Trophoblast cell (in vitro differentiated cells and primary cell): ENCODE results near the gene RASGRF1.

Experiments used
- DNase-seq, 2 donors: peaks; one replicate each; pipeline ENCODE4 v3.0.0-alpha.2; 2016
- H2AFZ ChIP-seq: 2 replicates; pipeline ENCODE4 v1.6.1; 2013; ENCODE audit warnings: low read length, moderate library complexity, mild to moderate bottlenecking; ENCODE audit not compliant: insufficient read depth, poor library complexity
- H2AK5ac ChIP-seq: 2 replicates; pipeline ENCODE4 v1.6.1; 2013; ENCODE audit warnings: mild to moderate bottlenecking, low read length
- H2BK120ac ChIP-seq: 2 replicates; pipeline ENCODE4 v1.6.1; 2013; ENCODE audit warnings: low read length, mild to moderate bottlenecking, moderate library complexity; ENCODE audit not compliant: insufficient read depth, poor library complexity
- H2BK12ac ChIP-seq: 2 replicates; pipeline ENCODE4 v1.6.1; 2013; ENCODE audit warnings: mild to moderate bottlenecking, low read length, moderate library complexity
- H2BK5ac ChIP-seq: 2 replicates; pipeline ENCODE4 v1.6.1; 2013; ENCODE audit warnings: low read length, low read depth, moderate library complexity, mild to moderate bottlenecking; ENCODE audit not compliant: poor library complexity
- H3K14ac ChIP-seq: 2 replicates; pipeline ENCODE4 v1.6.1; 2013; ENCODE audit warnings: mild to moderate bottlenecking, low read length
- H3K18ac ChIP-seq: 2 replicates; pipeline ENCODE4 v1.6.1; 2013; ENCODE audit warnings: mild to moderate bottlenecking, low read length
- H3K23ac ChIP-seq: 2 replicates; pipeline ENCODE4 v1.6.1; 2013; ENCODE audit warnings: low read length
- H3K27ac ChIP-seq: 2 replicates; pipeline ENCODE4 v1.5.1; 2013; ENCODE audit warnings: low read depth, mild to moderate bottlenecking, inconsistent platforms, low read length, moderate library complexity
- H3K27me3 ChIP-seq: 2 replicates; pipeline ENCODE4 v1.6.1; 2013; ENCODE audit warnings: inconsistent platforms, mild to moderate bottlenecking, low read length, moderate library complexity; ENCODE audit not compliant: insufficient read depth
- H3K36me3 ChIP-seq, 2 experiments: 1 replicate in 1 of 2; 2 replicates in 1 of 2; pipeline ENCODE4 v1.6.1; 2013; ENCODE audit warnings: low read length in 2 of 2, mild to moderate bottlenecking in 2 of 2, moderate library complexity in 1 of 2; ENCODE audit not compliant: insufficient read depth in 2 of 2, control insufficient read depth in 1 of 2
- H3K4ac ChIP-seq: 2 replicates; pipeline ENCODE4 v1.6.1; 2013; ENCODE audit warnings: low read depth, mild to moderate bottlenecking, low read length, moderate library complexity
- H3K4me1 ChIP-seq, 2 experiments: 1 replicate in 1 of 2; 2 replicates in 1 of 2; pipeline ENCODE4 v1.6.1; 2013; ENCODE audit warnings: low read length in 2 of 2, mild to moderate bottlenecking in 2 of 2, moderate library complexity in 1 of 2; ENCODE audit not compliant: insufficient read depth in 2 of 2, control insufficient read depth in 1 of 2
- H3K4me2 ChIP-seq: 2 replicates; pipeline ENCODE4 v1.6.1; 2013; ENCODE audit warnings: inconsistent platforms, mild to moderate bottlenecking, low read length, moderate library complexity
- H3K4me3 ChIP-seq: 2 replicates; pipeline ENCODE4 v1.5.1; 2013; ENCODE audit warnings: mild to moderate bottlenecking, low read depth, low read length, inconsistent platforms
- H3K79me1 ChIP-seq: one replicate; pipeline ENCODE4 v1.6.1; 2013; ENCODE audit warnings: low read length
- H3K79me2 ChIP-seq: 2 replicates; pipeline ENCODE4 v1.6.1; 2013; ENCODE audit warnings: low read length, mild to moderate bottlenecking; ENCODE audit not compliant: control insufficient read depth, insufficient read depth, poor library complexity
- H3K9ac ChIP-seq: 2 replicates; pipeline ENCODE4 v1.6.1; 2013; ENCODE audit warnings: mild to moderate bottlenecking, low read length
- H3K9me3 ChIP-seq: 2 replicates; pipeline ENCODE4 v1.6.1; 2013; ENCODE audit warnings: low read depth, mild to moderate bottlenecking, control low read depth, inconsistent platforms, low read length; ENCODE audit not compliant: insufficient read depth
- H4K12ac ChIP-seq: 2 replicates; pipeline ENCODE4 v1.6.1; 2013; ENCODE audit warnings: low read depth, mild to moderate bottlenecking, low read length, moderate library complexity
- H4K8ac ChIP-seq: 2 replicates; pipeline ENCODE4 v1.6.1; 2013; ENCODE audit warnings: low read depth, mild to moderate bottlenecking, low read length, moderate library complexity
- H4K91ac ChIP-seq: one replicate; pipeline ENCODE4 v1.6.1; 2013; ENCODE audit warnings: low read depth, mild to moderate bottlenecking, low read length, moderate library complexity
- WGBS: extraction: QIAGEN DNeasy Blood & Tissue Kit; methylation state at CpG from one replicate; pipeline ENCODE4 v1.1.7; 2013; ENCODE audit warnings: missing lambda C conversion rate; ENCODE audit not compliant: insufficient read length, insufficient coverage; ENCODE audit errors: extremely low coverage; 5-methylcytosine and 5-hydroxymethylcytosine counted together

The RASGRF1 gene

GRCh38 chr15:79057050-79057449 is 33.5 kb downstream of the RASGRF1 start:
- Histone ChIP-seq H2BK120ac (no peak overlapping the region), H3K79me1 (no peaks in the 10 kb centered on the region), H4K12ac (no peak overlapping the region), H3K14ac (no peak overlapping the region), H4K8ac (no peak overlapping the region), H3K27ac (no peak overlapping the region), H3K18ac (no peak overlapping the region), H3K23ac (no peak overlapping the region), H3K4ac (no peak overlapping the region), H2AFZ (no peak overlapping the region), H2BK12ac (no peak overlapping the region), H3K79me2 (no peaks in the 10 kb centered on the region), H4K91ac (no peak overlapping the region), H3K27me3 (no peaks in the 10 kb centered on the region), H3K4me1 (no peaks in the 10 kb centered on the region), H3K4me2 (no peak overlapping the region), H3K4me3 (no peak overlapping the region), H3K9me3 (peaks cover 2% of the 10 kb centered on the region), H2BK5ac (no peak overlapping the region), H3K36me3 (no peaks in the 10 kb centered on the region), H2AK5ac (no peak overlapping the region), H3K9ac (no peak overlapping the region)
- DNase-seq, result no peak
- no CpG with 5 or more reads among the region's 6 CpGs for WGBS

DNA sequence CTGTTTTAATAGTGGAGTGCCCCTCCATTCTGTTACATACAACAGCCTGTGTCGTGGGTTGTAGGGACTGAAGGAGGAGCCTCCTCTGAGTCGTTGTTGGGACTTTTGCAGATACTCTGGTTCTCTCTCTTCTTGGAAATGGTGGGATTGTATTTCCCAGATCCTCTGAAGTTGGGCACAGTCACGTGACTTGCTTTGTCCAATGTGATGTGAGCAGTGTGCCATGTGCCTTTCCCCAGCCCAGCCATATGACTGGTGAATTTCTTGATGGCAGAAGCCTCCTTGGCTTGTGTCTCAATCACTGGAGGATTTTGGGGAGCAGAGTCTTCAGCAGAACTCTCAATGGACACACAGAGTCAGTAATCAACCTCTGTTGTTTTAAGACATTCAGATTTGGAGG is 36.2 kb downstream of the RASGRF1 start:
- Histone ChIP-seq H2BK12ac (no peak overlapping the region), H3K79me1 (no peaks in the 10 kb centered on the region), H3K4ac (no peak overlapping the region), H3K23ac (no peak overlapping the region), H3K14ac (no peak overlapping the region), H3K4me3 (no peak overlapping the region), H3K4me1 (no peaks in the 10 kb centered on the region), H3K4me2 (no peak overlapping the region), H4K12ac (no peak overlapping the region), H3K79me2 (no peaks in the 10 kb centered on the region), H2AK5ac (no peak overlapping the region), H4K8ac (no peak overlapping the region), H3K9me3 (peaks cover 2% of the 10 kb centered on the region), H3K36me3 (no peaks in the 10 kb centered on the region), H2BK120ac (no peak overlapping the region), H4K91ac (no peak overlapping the region), H2BK5ac (no peak overlapping the region), H2AFZ (no peak overlapping the region), H3K27ac (no peak overlapping the region), H3K27me3 (no peaks in the 10 kb centered on the region), H3K18ac (no peak overlapping the region), H3K9ac (no peak overlapping the region)
- no peak for DNase-seq
- no CpG with 5 or more reads among the region's 3 CpGs for WGBS

GRCh38 chr15:79053894-79054293 is 36.7 kb downstream of the RASGRF1 start:
- no peak overlapping the region for H3K4me2 ChIP-seq
- no peak overlapping the region for H3K9ac ChIP-seq
- no peaks in the 10 kb centered on the region for H3K27me3 ChIP-seq
- H4K8ac ChIP-seq, result no peak overlapping the region
- no peak overlapping the region for H3K14ac ChIP-seq
- H3K27ac ChIP-seq, result no peak overlapping the region
- no peak overlapping the region for H4K91ac ChIP-seq
- H2BK5ac ChIP-seq, result no peak overlapping the region
- no peak for DNase-seq
- H2AK5ac ChIP-seq, result no peak overlapping the region
- no peaks in the 10 kb centered on the region for H3K79me2 ChIP-seq
- H3K36me3 ChIP-seq, result no peaks in the 10 kb centered on the region
- H3K79me1 ChIP-seq, result no peaks in the 10 kb centered on the region
- no peak overlapping the region for H4K12ac ChIP-seq
- no peak overlapping the region for H2BK12ac ChIP-seq
- H2AFZ ChIP-seq, result no peak overlapping the region
- no peak overlapping the region for H3K18ac ChIP-seq
- H3K23ac ChIP-seq, result no peak overlapping the region
- H3K4me1 ChIP-seq, result peaks cover 0 to 2% of the 10 kb centered on the region in 2 experiments
- WGBS, result no CpG with 5 or more reads among the region's 2 CpGs
- no peak overlapping the region for H2BK120ac ChIP-seq
- peaks cover 2% of the 10 kb centered on the region for H3K9me3 ChIP-seq
- no peak overlapping the region for H3K4me3 ChIP-seq
- H3K4ac ChIP-seq, result no peak overlapping the region

DNA sequence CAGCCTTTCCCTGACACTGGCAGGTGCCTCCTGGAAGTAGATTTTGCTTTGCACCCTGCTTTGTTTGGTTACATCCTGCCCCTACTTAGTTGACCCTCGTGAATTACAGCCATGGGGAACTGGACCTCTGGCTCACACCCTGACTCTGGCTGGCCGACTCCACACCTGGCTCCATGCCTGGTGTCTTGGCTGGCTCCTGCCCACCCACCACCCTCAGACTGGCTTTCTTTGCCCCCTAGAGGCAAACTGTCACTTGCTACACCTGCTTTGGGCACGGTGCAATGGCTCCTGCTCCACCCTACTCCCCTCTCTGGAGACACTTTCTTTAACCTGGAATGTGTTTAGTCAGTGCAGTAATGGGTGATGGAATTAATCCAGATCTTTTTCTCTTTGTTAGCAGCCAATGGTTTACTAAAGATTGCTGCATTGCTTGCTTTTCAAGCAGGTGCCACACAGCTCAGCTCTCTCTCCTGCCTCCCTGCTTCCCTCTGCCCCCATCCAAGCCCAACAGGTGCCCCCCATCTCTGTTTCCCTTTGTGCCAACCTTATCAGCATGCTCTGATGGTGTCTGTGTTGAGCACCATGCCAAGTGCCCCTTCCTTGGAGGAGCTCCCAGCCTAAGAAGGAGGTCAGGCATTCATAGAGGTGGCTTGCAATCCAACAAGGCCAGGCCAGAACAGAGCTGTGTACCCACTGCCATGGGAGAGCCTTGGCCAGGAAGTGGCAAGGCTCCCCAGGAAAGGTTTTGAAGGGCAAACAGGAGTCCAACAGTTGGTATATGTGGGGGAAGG is 38.4 kb downstream of the RASGRF1 start:
- Histone ChIP-seq H3K27me3 (no peaks in the 10 kb centered on the region), H2AK5ac (no peak overlapping the region), H2BK120ac (no peak overlapping the region), H3K79me2 (no peaks in the 10 kb centered on the region), H4K91ac (no peak overlapping the region), H3K9me3 (peaks cover 2% of the 10 kb centered on the region), H3K27ac (no peak overlapping the region), H4K8ac (no peak overlapping the region), H2BK5ac (no peak overlapping the region), H3K79me1 (no peaks in the 10 kb centered on the region), H2AFZ (no peak overlapping the region), H2BK12ac (no peak overlapping the region), H3K18ac (no peak overlapping the region), H3K4me1 (peaks cover 0 to 4% of the 10 kb centered on the region in 2 experiments), H3K36me3 (no peaks in the 10 kb centered on the region), H3K23ac (no peak overlapping the region), H3K9ac (no peak overlapping the region), H3K4me3 (peak overlapping the region; percentile 8), H3K4ac (no peak overlapping the region), H4K12ac (no peak overlapping the region), H3K4me2 (no peak overlapping the region), H3K14ac (no peak overlapping the region)
- no peak for DNase-seq
- no CpG with 5 or more reads among the region's 3 CpGs for WGBS
